NT2/D1 (cell line): ENCODE results near the gene OR6P1.

ENCODE experiments used
- SUZ12 ChIP-seq: IDR thresholded peaks from 2 replicates; pipeline ENCODE4 v1.6.1; 2011; ENCODE audit not compliant: insufficient read length, insufficient read depth; ENCODE audit errors: extremely low read depth
- YY1 ChIP-seq: IDR thresholded peaks from 2 replicates; pipeline ENCODE4 v1.6.1; 2011; ENCODE audit not compliant: insufficient read length, insufficient read depth
- ZNF274 ChIP-seq: IDR thresholded peaks from 2 replicates; pipeline ENCODE4 v1.6.1; 2011; ENCODE audit warnings: mild to moderate bottlenecking, low read depth, low read length

- TF ChIP-seq YY1 (no peak), ZNF274 (no peak), SUZ12 (no peak)
Observed at GRCh38 chr1:158572226-158572625, 1.8 kb upstream of the OR6P1 start.
